AG09319 (cell line): ENCODE data around the gene TBX6.

Experiments
- DNase-seq: peaks from one replicate; pipeline ENCODE4 v3.0.0-alpha.2; 2010; ENCODE audit warnings: low read depth; ENCODE audit errors: extremely low read depth
- CTCF ChIP-seq: IDR thresholded peaks from 2 replicates; pipeline ENCODE4 v1.5.1; 2011; ENCODE audit warnings: low read depth, mild to moderate bottlenecking, inconsistent platforms, low read length, moderate library complexity

The TBX6 gene

GRCh38 chr16:30083216-30084055 is 8.3 kb downstream of the TBX6 start:
- no peak for DNase-seq
- TF ChIP-seq CTCF: no peak

- no peak for DNase-seq
- TF ChIP-seq CTCF: no peak; the same call in 1 of the 2 replicates
Observed at GRCh38 chr16:30082545-30083090, 9.1 kb downstream of the TBX6 start.

- TF ChIP-seq CTCF: no peak
- no peak for DNase-seq
Observed at GRCh38 chr16:30079480-30079879, 12.2 kb downstream of the TBX6 start.

- TF ChIP-seq CTCF: no peak
Observed at GRCh38 chr16:30078744-30079143, 13.0 kb downstream of the TBX6 start.

GRCh38 chr16:30077656-30078055 is 14.1 kb downstream of the TBX6 start:
- DNase-seq: no peak
- TF ChIP-seq CTCF: no peak

More at GRCh38 chr16:30078744-30079143, 13.0 kb downstream of the TBX6 start:
- DNase-seq: no peak

- DNase-seq: no peak
- TF ChIP-seq CTCF: no peak
Observed at GRCh38 chr16:30076276-30076791, 15.4 kb downstream of the TBX6 start.

- DNase-seq: no peak
- no peak for TF ChIP-seq CTCF
Observed at GRCh38 chr16:30075503-30076275, 16.0 kb downstream of the TBX6 start, which contains the start of gene PPP4C. Gene PPP4C (plus strand): TSS chr16:30075994. CDS start chr16:30076378, 384 bp downstream.
